H9 (cell line): ENCODE data around the gene RFX4. TPM values are rescaled to one million over a fixed set of nuclear protein-coding genes. Genes with fewer than 3 reads are reported as not detected.
A peak's percentile ranks its signal among the peaks of the same experiment; 100 is the strongest.

Source experiments
- DNase-seq: peaks from one replicate; pipeline ENCODE4 v3.0.0-alpha.2; 2017
- H2AFZ ChIP-seq: one replicate; pipeline ENCODE4 v1.6.1; 2013; ENCODE audit warnings: mild to moderate bottlenecking, low read length, control low read depth, moderate library complexity
- H2AK5ac ChIP-seq: 2 replicates; pipeline ENCODE4 v1.6.1; 2013; ENCODE audit warnings: low read length, control low read depth, mixed read lengths; ENCODE audit not compliant: insufficient read length
- H2BK120ac ChIP-seq: one replicate; pipeline ENCODE4 v1.6.1; 2013; ENCODE audit warnings: low read depth, mild to moderate bottlenecking, low read length, control low read depth, inconsistent platforms; ENCODE audit not compliant: poor library complexity, severe bottlenecking
- H2BK12ac ChIP-seq: 2 replicates; pipeline ENCODE4 v1.6.1; 2013; ENCODE audit warnings: low read length, control low read depth, mixed read lengths, low read depth; ENCODE audit not compliant: insufficient read length
- H2BK15ac ChIP-seq: 2 replicates; pipeline ENCODE4 v1.6.1; 2013; ENCODE audit warnings: low read depth, low read length, control low read depth
- H2BK20ac ChIP-seq: one replicate; pipeline ENCODE4 v1.6.1; 2013; ENCODE audit warnings: low read depth, mild to moderate bottlenecking, low read length, control low read depth, inconsistent platforms; ENCODE audit not compliant: poor library complexity, severe bottlenecking
- H2BK5ac ChIP-seq: 2 replicates; pipeline ENCODE4 v1.6.1; 2013; ENCODE audit warnings: low read length, control low read depth, mixed read lengths; ENCODE audit not compliant: insufficient read length
- H3K14ac ChIP-seq: 2 replicates; pipeline ENCODE4 v1.6.1; 2013; ENCODE audit warnings: low read length, control low read depth; ENCODE audit not compliant: insufficient read depth
- H3K18ac ChIP-seq: 2 replicates; pipeline ENCODE4 v1.6.1; 2013; ENCODE audit warnings: low read depth, mild to moderate bottlenecking, mixed read lengths, low read length, control low read depth; ENCODE audit not compliant: insufficient read length
- H3K23ac ChIP-seq: 2 replicates; pipeline ENCODE4 v1.6.1; 2013; ENCODE audit warnings: low read length, control low read depth, mixed read lengths, low read depth; ENCODE audit not compliant: insufficient read length
- H3K23me2 ChIP-seq: 2 replicates; pipeline ENCODE4 v1.6.1; 2013; ENCODE audit warnings: low read depth, mild to moderate bottlenecking, mixed read lengths, low read length, control low read depth; ENCODE audit not compliant: insufficient read length, poor library complexity, severe bottlenecking
- H3K27ac ChIP-seq: 2 replicates; pipeline ENCODE4 v1.5.1; 2013; ENCODE audit warnings: low read length, control low read depth, mixed read lengths, low read depth; ENCODE audit not compliant: insufficient read length
- H3K27me3 ChIP-seq: 2 replicates; pipeline ENCODE4 v1.6.1; 2013; ENCODE audit warnings: low read length, control low read depth, inconsistent platforms; ENCODE audit not compliant: insufficient read depth
- H3K4ac ChIP-seq: 2 replicates; pipeline ENCODE4 v1.6.1; 2013; ENCODE audit warnings: low read depth, mild to moderate bottlenecking, control low read depth, inconsistent platforms, low read length, moderate library complexity
- H3K4me1 ChIP-seq: 2 replicates; pipeline ENCODE4 v1.6.1; 2013; ENCODE audit warnings: low read length, control low read depth, inconsistent platforms; ENCODE audit not compliant: insufficient read depth
- H3K4me2 ChIP-seq: 2 replicates; pipeline ENCODE4 v1.6.1; 2013; ENCODE audit warnings: low read length, control low read depth, mixed read lengths; ENCODE audit not compliant: insufficient read length, insufficient read depth
- H3K56ac ChIP-seq: 2 replicates; pipeline ENCODE4 v1.6.1; 2013; ENCODE audit warnings: low read depth, mild to moderate bottlenecking, mixed read lengths, low read length, control low read depth; ENCODE audit not compliant: insufficient read length
- H3K79me1 ChIP-seq: 2 replicates; pipeline ENCODE4 v1.6.1; 2013; ENCODE audit warnings: low read depth, mild to moderate bottlenecking, moderate library complexity, low read length, control low read depth, inconsistent platforms; ENCODE audit not compliant: insufficient read depth, poor library complexity, severe bottlenecking
- H3K79me2 ChIP-seq: 2 replicates; pipeline ENCODE4 v1.6.1; 2013; ENCODE audit warnings: low read length, control low read depth, inconsistent platforms; ENCODE audit not compliant: insufficient read depth
- H3K9ac ChIP-seq: 2 replicates; pipeline ENCODE4 v1.6.1; 2013; ENCODE audit warnings: low read length, control low read depth, mixed read lengths; ENCODE audit not compliant: insufficient read length; ENCODE audit errors: extremely low read depth
- H3K9me3 ChIP-seq: one replicate; pipeline ENCODE4 v1.6.1; 2013; ENCODE audit warnings: low read depth, low read length, inconsistent platforms; ENCODE audit not compliant: control insufficient read depth
- H3T11ph ChIP-seq: one replicate; pipeline ENCODE4 v1.6.1; 2013; ENCODE audit warnings: mild to moderate bottlenecking, low read length, control low read depth, inconsistent platforms
- H4K20me1 ChIP-seq: one replicate; pipeline ENCODE4 v1.6.1; 2013; ENCODE audit not compliant: control insufficient read depth, insufficient read length, insufficient read depth
- H4K5ac ChIP-seq: 2 replicates; pipeline ENCODE4 v1.6.1; 2013; ENCODE audit warnings: low read depth, mild to moderate bottlenecking, mixed read lengths, low read length, control low read depth; ENCODE audit not compliant: insufficient read length
- H4K8ac ChIP-seq: replicated peaks from 2 replicates; pipeline ENCODE4 v1.6.1; 2013; ENCODE audit warnings: low read length, control low read depth, mixed read lengths, low read depth; ENCODE audit not compliant: insufficient read length
- H4K91ac ChIP-seq: 2 replicates; pipeline ENCODE4 v1.6.1; 2013; ENCODE audit warnings: low read depth, mild to moderate bottlenecking, moderate library complexity, mixed read lengths, low read length, control low read depth; ENCODE audit not compliant: insufficient read length
- H3K27ac Mint-ChIP-seq, 3 experiments: 2 replicates in 2 of 3; 3 replicates in 1 of 3; pipeline ENCODE4 v1.8.0; 2020 to 2021; ENCODE audit warnings: mixed read lengths in 3 of 3, mild to moderate bottlenecking in 1 of 3, moderate library complexity in 1 of 3
- H3K27me3 Mint-ChIP-seq: 2 replicates; pipeline ENCODE4 v1.8.0; 2021; ENCODE audit warnings: low read depth, mild to moderate bottlenecking, moderate library complexity, mixed read lengths
- H3K36me3 Mint-ChIP-seq, 3 experiments: 2 replicates in 2 of 3; 3 replicates in 1 of 3; pipeline ENCODE4 v1.8.0; 2020 to 2021; ENCODE audit warnings: low read depth in 3 of 3, mixed read lengths in 3 of 3; ENCODE audit not compliant: insufficient read depth in 1 of 3
- H3K4me1 Mint-ChIP-seq, 2 experiments: 2 replicates each; pipeline ENCODE4 v1.8.0; 2020; ENCODE audit warnings: mixed read lengths in 2 of 2
- H3K4me3 Mint-ChIP-seq, 2 experiments: 2 replicates in 1 of 2; 3 replicates in 1 of 2; pipeline ENCODE4 v1.8.0; 2020 to 2021; ENCODE audit warnings: mild to moderate bottlenecking in 2 of 2, mixed read lengths in 2 of 2, moderate library complexity in 1 of 2
- H3K9me3 Mint-ChIP-seq, 2 experiments: 2 replicates in 1 of 2; 3 replicates in 1 of 2; pipeline ENCODE4 v1.8.0; 2020; ENCODE audit warnings: mild to moderate bottlenecking in 2 of 2, mixed read lengths in 2 of 2, moderate library complexity in 1 of 2
- CTCF ChIP-seq: fragments of 200-600 bp; sonication (generic); conservative IDR thresholded peaks from 3 replicates; pipeline ENCODE4 v1.8.0; 2021; ENCODE audit warnings: antibody characterized with exemption, mild to moderate bottlenecking
- whole genome bisulfite sequencing: extraction: QIAGEN DNeasy Blood & Tissue Kit; methylation state at CpG from one replicate; pipeline ENCODE4 v1.1.7; 2013; ENCODE audit warnings: missing lambda C conversion rate, low lambda C conversion rate, mixed read lengths; ENCODE audit not compliant: insufficient read length; ENCODE audit errors: extremely low coverage; 5-methylcytosine and 5-hydroxymethylcytosine counted together
- total RNA-seq: library from RNA; stranded (reverse); gene quantifications from 2 replicates; pipeline ENCODE4 v1.2.1, GENCODE V29; 2021

RFX4 gene
- total RNA-seq, 1 experiment from 2014 or later: 0.57 TPM

- H2AFZ ChIP-seq: no peak overlapping the region
- H3K14ac ChIP-seq: no peak overlapping the region
- H3K23me2 ChIP-seq: peaks cover 17% of the 10 kb centered on the region
- no peak overlapping the region for H2AK5ac ChIP-seq
- no peak overlapping the region for H4K5ac ChIP-seq
- H3K27me3 ChIP-seq: peaks cover 69% of the 10 kb centered on the region
- H3K9ac ChIP-seq: no peak overlapping the region
- no peak overlapping the region for H3K56ac ChIP-seq
- no peak for TF ChIP-seq CTCF
- H3K9me3 ChIP-seq: no peaks in the 10 kb centered on the region
- H4K8ac ChIP-seq: no peak overlapping the region
- WGBS: no CpG with 5 or more reads among the region's 62 CpGs
- H3K27ac ChIP-seq: no peak overlapping the region
- no peak overlapping the region for H4K91ac ChIP-seq
- H3K4me2 ChIP-seq: peak overlapping the region; percentile 71
- H3K79me2 ChIP-seq: no peaks in the 10 kb centered on the region
- H2BK20ac ChIP-seq: no peak overlapping the region
- Mint-ChIP-seq H3K36me3 (no peaks in the 10 kb centered on the region; a peak in 1 of 7 replicates), H3K4me3 (peak overlapping the region; percentile 58 to 88), H3K27ac (no peak overlapping the region), H3K4me1 (peaks cover 37 to 47% of the 10 kb centered on the region in 2 experiments), H3K9me3 (peaks cover 0 to 10% of the 10 kb centered on the region in 2 experiments; a peak in 2 of 5 replicates), H3K27me3 (peaks cover 97% of the 10 kb centered on the region)
- H2BK15ac ChIP-seq: no peak overlapping the region
- no peak overlapping the region for H3T11ph ChIP-seq
- H3K4me1 ChIP-seq: peaks cover 2% of the 10 kb centered on the region
- H4K20me1 ChIP-seq: no peaks in the 10 kb centered on the region
- no peak overlapping the region for H2BK5ac ChIP-seq
- H3K4ac ChIP-seq: no peak overlapping the region
- H3K79me1 ChIP-seq: no peaks in the 10 kb centered on the region
- no peak overlapping the region for H2BK12ac ChIP-seq
- H2BK120ac ChIP-seq: no peak overlapping the region
- H3K18ac ChIP-seq: no peak overlapping the region
- DNase-seq: peak; percentile 80
- H3K23ac ChIP-seq: no peak overlapping the region
Observed at GRCh38 chr12:106586803-106587684, 4.2 kb downstream of the RFX4 start.
